GM23338 (cell line): ENCODE measurements around the gene KYNU. TPM values are rescaled to one million over a fixed set of nuclear protein-coding genes. Genes with fewer than 3 reads are reported as not detected.

Experiments used
- ATAC-seq: fragments of 200-7000 bp; cut with Tn5 transposase; 3 replicates; pipeline ENCODE4 v1.9.1; 2020
- DNase-seq: peaks from one replicate; pipeline ENCODE4 v3.0.0-alpha.2; 2015; ENCODE audit warnings: low spot score
- H2AFZ ChIP-seq: fragments of 200-600 bp; sonication (generic); 2 replicates; pipeline ENCODE4 v1.8.0; 2016; ENCODE audit warnings: antibody characterized with exemption, mild to moderate bottlenecking, moderate library complexity
- H3F3A ChIP-seq: fragments of 200-600 bp; sonication (generic); replicated peaks from 2 replicates; pipeline ENCODE4 v1.8.0; 2017; ENCODE audit warnings: antibody characterized with exemption, mixed run types, low read depth
- H3K27ac ChIP-seq: fragments of 200-600 bp; sonication (generic); 2 replicates; pipeline ENCODE4 v1.6.1; 2016; ENCODE audit warnings: low read depth
- H3K27me3 ChIP-seq: fragments of 200-600 bp; sonication (generic); 2 replicates; pipeline ENCODE4 v1.8.0; 2016; ENCODE audit warnings: mild to moderate bottlenecking, mixed run types, moderate library complexity; ENCODE audit not compliant: insufficient read depth
- H3K36me3 ChIP-seq: fragments of 200-600 bp; sonication (generic); 2 replicates; pipeline ENCODE4 v1.8.0; 2016; ENCODE audit warnings: mild to moderate bottlenecking; ENCODE audit not compliant: insufficient read depth
- H3K4me1 ChIP-seq: fragments of 200-600 bp; sonication (generic); 2 replicates; pipeline ENCODE4 v1.8.0; 2016; ENCODE audit warnings: mild to moderate bottlenecking, moderate library complexity; ENCODE audit not compliant: insufficient read depth
- H3K4me2 ChIP-seq: fragments of 200-600 bp; sonication (generic); 2 replicates; pipeline ENCODE4 v1.7.1; 2017; ENCODE audit warnings: mixed run types
- H3K4me3 ChIP-seq: fragments of 200-600 bp; sonication (generic); 2 replicates; pipeline ENCODE4 v1.6.1; 2016; ENCODE audit warnings: mixed run types
- H3K79me2 ChIP-seq: fragments of 200-600 bp; sonication (generic); replicated peaks from 2 replicates; pipeline ENCODE4 v1.8.0; 2017; ENCODE audit warnings: mild to moderate bottlenecking; ENCODE audit not compliant: insufficient read depth
- H3K9me2 ChIP-seq: fragments of 200-600 bp; sonication (generic); 2 replicates; pipeline ENCODE4 v1.8.0; 2017; ENCODE audit not compliant: insufficient read depth
- H4K20me1 ChIP-seq: fragments of 200-600 bp; sonication (generic); replicated peaks from 2 replicates; pipeline ENCODE4 v1.8.0; 2017; ENCODE audit warnings: mild to moderate bottlenecking; ENCODE audit not compliant: insufficient read depth
- H3K27ac Mint-ChIP-seq: 2 replicates; pipeline ENCODE4 v1.8.0; 2020; ENCODE audit warnings: inconsistent platforms, mild to moderate bottlenecking, moderate library complexity, mixed read lengths
- H3K27me3 Mint-ChIP-seq: 3 replicates; pipeline ENCODE4 v1.8.0; 2022; ENCODE audit warnings: low read depth, mild to moderate bottlenecking, moderate library complexity, mixed read lengths, inconsistent platforms; ENCODE audit not compliant: insufficient read depth, poor library complexity
- H3K36me3 Mint-ChIP-seq: 3 replicates; pipeline ENCODE4 v1.8.0; 2021; ENCODE audit warnings: low read depth, mild to moderate bottlenecking, inconsistent platforms, moderate library complexity, mixed read lengths
- H3K4me1 Mint-ChIP-seq: 3 replicates; pipeline ENCODE4 v1.8.0; 2020; ENCODE audit warnings: mild to moderate bottlenecking, inconsistent platforms, mixed read lengths
- H3K4me3 Mint-ChIP-seq: 3 replicates; pipeline ENCODE4 v1.8.0; 2021; ENCODE audit warnings: moderate library complexity, mild to moderate bottlenecking, inconsistent platforms, mixed read lengths
- H3K9me3 Mint-ChIP-seq: 3 replicates; pipeline ENCODE4 v1.8.0; 2020; ENCODE audit warnings: moderate library complexity, mild to moderate bottlenecking, inconsistent platforms, mixed read lengths
- CREB1 ChIP-seq: fragments of 250-450 bp; sonication (Bioruptor Pico); IDR thresholded peaks from 2 replicates; pipeline ENCODE4 v1.5.0; 2020; ENCODE audit warnings: low read depth, mild to moderate bottlenecking, moderate library complexity
- EZH2 ChIP-seq: fragments of 200-600 bp; sonication (generic); IDR thresholded peaks from one replicate; pipeline ENCODE4 v1.8.0; 2017; ENCODE audit warnings: antibody characterized with exemption, mild to moderate bottlenecking, low read depth; ENCODE audit not compliant: unreplicated experiment
- JUNB ChIP-seq: IDR thresholded peaks from one replicate; pipeline ENCODE4 v1.6.1; 2016; ENCODE audit warnings: antibody characterized with exemption; ENCODE audit not compliant: unreplicated experiment
- NANOG ChIP-seq: IDR thresholded peaks from 2 replicates; pipeline ENCODE4 v1.6.1; 2016; ENCODE audit warnings: antibody characterized with exemption, borderline replicate concordance
- POLR2AphosphoS5 ChIP-seq: IDR thresholded peaks from 2 replicates; pipeline ENCODE4 v1.6.1; 2016; ENCODE audit warnings: antibody characterized with exemption, low read depth
- STAT1 ChIP-seq: IDR thresholded peaks from one replicate; pipeline ENCODE4 v1.6.1; 2016; ENCODE audit warnings: antibody characterized with exemption; ENCODE audit not compliant: unreplicated experiment
- ZNF114 ChIP-seq: fragments of 250-450 bp; sonication (Bioruptor Pico); IDR thresholded peaks from 2 replicates; pipeline ENCODE4 v1.5.0; 2020; ENCODE audit warnings: mild to moderate bottlenecking, moderate library complexity
- ZNF331 ChIP-seq: fragments of 250-450 bp; sonication (Bioruptor Pico); IDR thresholded peaks from 2 replicates; pipeline ENCODE4 v1.5.0; 2020; ENCODE audit warnings: low read depth, mild to moderate bottlenecking, moderate library complexity
- ZNF462 ChIP-seq: fragments of 250-450 bp; sonication (Bioruptor Pico); IDR thresholded peaks from 2 replicates; pipeline ENCODE4 v1.5.0; 2020; ENCODE audit warnings: mild to moderate bottlenecking, moderate library complexity
- polyA plus RNA-seq: library from polyadenylated mRNA; unstranded; fragments of >200 nt; fragmentation: Nextera tagmentation; extraction: Ambion mirVana; gene quantifications from 2 replicates; pipeline ENCODE4 v1.2.1, GENCODE V29; 2016
- total RNA-seq: library from RNA; depleted of rRNA; stranded (reverse); fragments of >200 nt; shearing (Covaris generic); gene quantifications from 2 replicates; pipeline ENCODE4 v1.2.3, GENCODE V29; 2014

KYNU gene
- total and polyA plus RNA-seq, 2 experiments from 2014 or later = 0.03 to 0.21 TPM

- TF ChIP-seq ZNF462 (CRISPR knock-in tag) (no peak), CREB1 (CRISPR knock-in tag) (no peak)
Measured at GRCh38 chr2:142983174-142983573, 105.7 kb downstream of the KYNU start (continued).

- no peaks in the 10 kb centered on the region for H3K9me2 ChIP-seq
- ATAC-seq = no peak
- no peak overlapping the region for H3K4me3 ChIP-seq
- no peaks in the 10 kb centered on the region for H4K20me1 ChIP-seq
- H3K27ac ChIP-seq = no peak overlapping the region
- no peaks in the 10 kb centered on the region for H3K4me1 ChIP-seq
- H3K4me3 Mint-ChIP-seq = no peak overlapping the region
- no peaks in the 10 kb centered on the region for H3K9me3 Mint-ChIP-seq
- H3K27ac Mint-ChIP-seq = no peak overlapping the region
- peaks cover 4% of the 10 kb centered on the region; the same call in 2 of the 3 replicates for H3K4me1 Mint-ChIP-seq
- DNase-seq = no peak
- no peaks in the 10 kb centered on the region for H3K27me3 ChIP-seq
- H3K4me2 ChIP-seq = no peak overlapping the region
- no peaks in the 10 kb centered on the region for H3F3A ChIP-seq
- H3K27me3 Mint-ChIP-seq = no peaks in the 10 kb centered on the region
- no peaks in the 10 kb centered on the region for H3K79me2 ChIP-seq
- no peak for TF ChIP-seq POLR2AphosphoS5
- no peak for TF ChIP-seq STAT1
- no peak for TF ChIP-seq ZNF462 (CRISPR knock-in tag)
- no peak for TF ChIP-seq CREB1 (CRISPR knock-in tag)
- no peak for TF ChIP-seq ZNF331 (CRISPR knock-in tag)
- no peak for TF ChIP-seq ZNF114 (CRISPR knock-in tag)
- no peak for TF ChIP-seq EZH2
- TF ChIP-seq JUNB = no peak
- TF ChIP-seq NANOG = no peak
- H2AFZ ChIP-seq = no peak overlapping the region
- H3K36me3 Mint-ChIP-seq = no peaks in the 10 kb centered on the region
- H3K36me3 ChIP-seq = no peaks in the 10 kb centered on the region
Measured at GRCh38 chr2:142984657-142985056, 107.2 kb downstream of the KYNU start.
